ENCODE results near the gene PKP1. TPM values are rescaled to one million over a fixed set of nuclear protein-coding genes. Genes with fewer than 3 reads are reported as not detected.

Gene PKP1
- total RNA-seq, 1 donor from 2014 or later: not detected

DNA sequence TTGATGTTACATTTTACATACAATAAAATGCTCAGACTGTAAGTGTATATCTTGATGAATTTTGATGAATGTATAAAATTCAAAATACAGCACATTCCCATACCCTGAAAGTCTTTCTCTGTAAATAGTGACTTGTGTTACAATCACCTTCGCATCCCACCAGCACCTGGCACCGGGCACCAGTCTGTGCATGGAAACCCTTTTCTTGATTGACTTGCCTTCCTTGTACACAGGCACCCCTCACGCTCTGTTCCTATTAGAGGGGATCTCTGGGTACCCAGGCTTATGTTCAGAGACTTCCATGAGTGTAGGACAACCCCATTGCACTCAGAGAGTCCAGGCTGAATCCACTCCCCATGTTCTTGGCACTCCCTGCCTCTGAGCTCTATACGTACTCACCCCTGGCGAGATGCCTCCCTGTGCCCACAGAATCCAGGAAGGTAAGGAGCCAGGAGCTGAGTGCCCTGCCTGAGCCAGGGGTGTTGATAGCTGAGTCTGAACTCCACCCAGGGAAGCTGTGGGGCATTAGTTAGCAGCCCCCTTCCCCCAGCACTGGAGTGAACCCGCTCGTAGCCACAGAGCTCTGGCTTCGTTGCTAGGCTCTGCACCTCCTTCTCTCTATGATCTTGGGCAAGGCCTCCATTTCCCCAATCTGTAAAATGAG, 22.5 kb upstream of the PKP1 start:
- peaks cover 2% of the 10 kb centered on the region for H3K9me3 Mint-ChIP-seq (ENCODE audit: unreplicated experiment)
- peak overlapping the region; percentile 58 for H3K4me3 Mint-ChIP-seq (ENCODE audit: unreplicated experiment)
- peaks cover 3% of the 10 kb centered on the region for H3K27me3 Mint-ChIP-seq (ENCODE audit: unreplicated experiment)
- no peaks in the 10 kb centered on the region for H3K36me3 Mint-ChIP-seq (ENCODE audit: unreplicated experiment)
- TF ChIP-seq CTCF (IDR thresholded peaks at IDR 0.05; ENCODE audit: partially characterized antibody, unreplicated experiment): no peak
- no peak overlapping the region for H3K27ac Mint-ChIP-seq (ENCODE audit: unreplicated experiment)
- no peaks in the 10 kb centered on the region for H3K4me1 Mint-ChIP-seq (ENCODE audit: low read depth, unreplicated experiment)
- DNase-seq: no peak

GRCh38 chr1:201261771-201262547, 21.3 kb upstream of the PKP1 start:
- Mint-ChIP-seq H3K27me3 (ENCODE audit: unreplicated experiment) (peaks cover 3% of the 10 kb centered on the region), H3K4me1 (ENCODE audit: low read depth, unreplicated experiment) (no peaks in the 10 kb centered on the region), H3K9me3 (ENCODE audit: unreplicated experiment) (peaks cover 2% of the 10 kb centered on the region), H3K36me3 (ENCODE audit: unreplicated experiment) (no peaks in the 10 kb centered on the region), H3K27ac (ENCODE audit: unreplicated experiment) (no peak overlapping the region), H3K4me3 (ENCODE audit: unreplicated experiment) (no peak overlapping the region)
- no peak for DNase-seq
- no peak for TF ChIP-seq CTCF (IDR thresholded peaks at IDR 0.05; ENCODE audit: partially characterized antibody, unreplicated experiment)

DNA sequence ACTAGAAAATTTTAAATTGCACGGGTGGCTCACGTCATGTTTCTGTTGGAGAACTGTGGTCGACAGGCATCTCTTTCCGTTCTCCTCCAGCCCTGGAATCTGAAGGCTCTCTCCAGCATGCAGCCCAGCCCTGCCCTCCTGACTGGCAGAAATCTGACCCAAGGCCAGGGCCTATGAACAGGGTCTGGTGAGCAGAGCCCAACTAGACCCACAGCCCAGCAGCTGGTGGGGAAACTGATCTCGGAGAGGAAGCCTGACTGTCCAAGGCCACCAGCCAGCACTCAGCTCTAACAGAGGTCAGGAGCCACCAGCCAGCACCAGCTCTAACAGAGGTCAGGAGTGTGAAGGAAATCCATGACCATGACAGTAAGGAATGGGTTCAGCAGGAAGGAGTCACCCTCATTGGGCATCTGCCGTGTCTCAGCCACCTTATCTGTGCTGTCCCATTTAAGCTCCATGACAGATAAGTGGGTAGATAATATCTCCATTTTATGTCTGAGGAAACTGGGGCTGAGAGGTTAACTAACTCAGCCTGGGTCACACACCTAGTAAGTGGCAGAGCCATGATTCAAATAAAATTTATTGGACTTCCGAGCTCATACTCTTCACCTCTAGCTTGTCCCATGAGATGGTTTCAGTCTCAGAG, 20.2 kb upstream of the PKP1 start:
- no peaks in the 10 kb centered on the region for H3K36me3 Mint-ChIP-seq (ENCODE audit: unreplicated experiment)
- TF ChIP-seq CTCF (IDR thresholded peaks at IDR 0.05; ENCODE audit: partially characterized antibody, unreplicated experiment): no peak
- peaks cover 3% of the 10 kb centered on the region for H3K27me3 Mint-ChIP-seq (ENCODE audit: unreplicated experiment)
- no peak overlapping the region for H3K4me3 Mint-ChIP-seq (ENCODE audit: unreplicated experiment)
- no peak for DNase-seq
- H3K9me3 Mint-ChIP-seq (ENCODE audit: unreplicated experiment): peaks cover 2% of the 10 kb centered on the region
- no peaks in the 10 kb centered on the region for H3K4me1 Mint-ChIP-seq (ENCODE audit: low read depth, unreplicated experiment)
- H3K27ac Mint-ChIP-seq (ENCODE audit: unreplicated experiment): no peak overlapping the region

- Mint-ChIP-seq H3K27ac (ENCODE audit: unreplicated experiment) (no peak overlapping the region), H3K9me3 (ENCODE audit: unreplicated experiment) (peaks cover 2% of the 10 kb centered on the region), H3K4me3 (ENCODE audit: unreplicated experiment) (no peak overlapping the region), H3K27me3 (ENCODE audit: unreplicated experiment) (peaks cover 5% of the 10 kb centered on the region), H3K4me1 (ENCODE audit: low read depth, unreplicated experiment) (peaks cover 4% of the 10 kb centered on the region), H3K36me3 (ENCODE audit: unreplicated experiment) (no peaks in the 10 kb centered on the region)
- no peak for TF ChIP-seq CTCF (IDR thresholded peaks at IDR 0.05; ENCODE audit: partially characterized antibody, unreplicated experiment)
- DNase-seq: no peak
Observed at GRCh38 chr1:201264072-201264471, 19.2 kb upstream of the PKP1 start.

Data from glutamatergic neuron (in vitro differentiated cells).